HepG2 (cell line): ENCODE measurements around the gene NFATC2. TPM values are rescaled to one million over a fixed set of nuclear protein-coding genes. Genes with fewer than 3 reads are reported as not detected.

ENCODE experiments used
- ATAC-seq: fragments of 200-7000 bp; cut with Tn5 transposase; 3 replicates; pipeline ENCODE4 v1.9.1; 2020; ENCODE audit warnings: mild to moderate bottlenecking, moderate library complexity
- BruUV-seq: library from RNA; stranded (reverse); fragments of 400-500 nt; replicated peaks from 2 replicates; lab custom pipeline; 2021; lab: Mats Ljungman, UMichigan
- CTCF ChIA-PET: fragments of 300-600 bp; formaldehyde crosslinking; extraction: SDS; loops from one replicate; lab custom pipeline; 2021; ENCODE audit warnings: low total read pairs, inconsistent platforms, low intra/inter-chr PET ratio; lab: Yijun Ruan, JAX
- POLR2A ChIA-PET: fragments of 350-600 bp; sonication (Branson Sonifier 250); formaldehyde crosslinking; loops from one replicate; lab custom pipeline; 2020; ENCODE audit warnings: antibody characterized with exemption, inconsistent platforms; lab: Yijun Ruan, JAX
- DNase-seq: peaks from one replicate; pipeline ENCODE4 v3.0.0-alpha.2; 2015; ENCODE audit warnings: low spot score
- FAIRE-seq: peaks from 3 replicates; lab custom pipeline; 2011; peaks lifted over from hg19 to GRCh38; lab: Jason Lieb, UNC
- H2AFZ ChIP-seq: one replicate; pipeline ENCODE4 v1.6.1; 2011; ENCODE audit warnings: low read length, inconsistent platforms
- H3K27ac ChIP-seq: fragments of 300-600 bp; 3 replicates; pipeline ENCODE4 v1.8.0; 2011; ENCODE audit warnings: mixed run types, mild to moderate bottlenecking, mixed read lengths, low read length, inconsistent platforms; ENCODE audit not compliant: insufficient read depth; ENCODE audit errors: extremely low read length
- H3K27me3 ChIP-seq, 2 experiments: fragments of 200-600 bp in 1 of 2; 2 replicates in 1 of 2; 3 replicates in 1 of 2; pipeline versions ENCODE4 v1.6.0 to v1.8.0; 2011; ENCODE audit warnings: low read length in 2 of 2, mild to moderate bottlenecking in 2 of 2, moderate library complexity in 2 of 2, inconsistent platforms in 1 of 2; ENCODE audit not compliant: insufficient read depth in 2 of 2, control insufficient read depth in 1 of 2
- H3K36me3 ChIP-seq, 2 experiments: fragments of 200-600 bp in 1 of 2; replicated peaks in 1 of 2; 2 replicates in 1 of 2; 3 replicates in 1 of 2; pipeline versions ENCODE4 v1.5.1 to v1.8.0; 2011; ENCODE audit warnings: low read length in 2 of 2, inconsistent platforms in 1 of 2; ENCODE audit not compliant: insufficient read depth in 2 of 2, control insufficient read depth in 1 of 2
- H3K4me1 ChIP-seq: 2 replicates; pipeline ENCODE4 v1.5.1; 2012; ENCODE audit warnings: low read length, inconsistent platforms; ENCODE audit not compliant: insufficient read depth
- H3K4me2 ChIP-seq: 2 replicates; pipeline ENCODE4 v1.6.0; 2011; ENCODE audit warnings: low read depth, low read length, inconsistent platforms
- H3K4me3 ChIP-seq, 3 experiments: fragments of 200-600 bp in 1 of 3; sonication (generic), shearing (Covaris generic) in 1 of 3; replicated peaks in 1 of 3; 2 replicates each; pipeline ENCODE4 v1.5.1; 2011 to 2016; ENCODE audit warnings: low read length in 3 of 3, inconsistent platforms in 2 of 3, low read depth in 2 of 3, mild to moderate bottlenecking in 2 of 3, control low read depth in 1 of 3, mixed read lengths in 1 of 3; ENCODE audit not compliant: insufficient read depth in 1 of 3
- H3K79me2 ChIP-seq: one replicate; pipeline ENCODE4 v1.6.1; 2011; ENCODE audit warnings: low read length, inconsistent platforms; ENCODE audit not compliant: insufficient read depth
- H3K9ac ChIP-seq: 2 replicates; pipeline ENCODE4 v1.6.0; 2011; ENCODE audit warnings: mild to moderate bottlenecking, low read depth, low read length, inconsistent platforms; ENCODE audit not compliant: insufficient read depth
- H3K9me3 ChIP-seq: 2 replicates; pipeline ENCODE4 v1.5.1; 2012; ENCODE audit warnings: mild to moderate bottlenecking, low read length
- H4K20me1 ChIP-seq: 2 replicates; pipeline ENCODE4 v1.6.0; 2011; ENCODE audit warnings: inconsistent platforms, mild to moderate bottlenecking, low read length, moderate library complexity; ENCODE audit not compliant: insufficient read depth
- ARHGAP35 ChIP-seq: sonication (generic); formaldehyde crosslinking; IDR thresholded peaks from 2 replicates; pipeline ENCODE4 v1.9.0; 2022; ENCODE audit warnings: mild to moderate bottlenecking, inconsistent platforms, moderate library complexity, missing genetic modification reagents, borderline replicate concordance
- ARID5B ChIP-seq: IDR thresholded peaks from 2 replicates; pipeline ENCODE4 v1.4.0; 2020; ENCODE audit warnings: mild to moderate bottlenecking, missing genetic modification reagents
- BORCS8-MEF2B ChIP-seq: sonication (generic); formaldehyde crosslinking; IDR thresholded peaks from 2 replicates; pipeline ENCODE4 v1.8.0; 2022; ENCODE audit warnings: mild to moderate bottlenecking, missing genetic modification reagents
- JDP2 ChIP-seq: sonication (generic); formaldehyde crosslinking; IDR thresholded peaks from 2 replicates; pipeline ENCODE4 v1.8.1; 2022; ENCODE audit warnings: missing genetic modification reagents, borderline replicate concordance
- KMT2A ChIP-seq: sonication (generic); formaldehyde crosslinking; IDR thresholded peaks from 2 replicates; pipeline ENCODE4 v1.4.0; 2020; ENCODE audit warnings: missing genetic modification reagents
- MBD4 ChIP-seq: IDR thresholded peaks from 2 replicates; pipeline ENCODE4 v1.6.1; 2012; ENCODE audit warnings: low read length, inconsistent platforms, borderline replicate concordance
- POGK ChIP-seq: sonication (generic); formaldehyde crosslinking; conservative IDR thresholded peaks from 2 replicates; pipeline ENCODE4 v1.8.0; 2022; ENCODE audit warnings: mild to moderate bottlenecking, moderate library complexity, missing genetic modification reagents
- RAD21 ChIP-seq: fragments of 450-650 bp; formaldehyde crosslinking; IDR thresholded peaks from 2 replicates; pipeline ENCODE4 v1.5.0; 2020; ENCODE audit warnings: mild to moderate bottlenecking
- SMARCE1 ChIP-seq: fragments of 450-650 bp; IDR thresholded peaks from 2 replicates; pipeline ENCODE4 v1.6.1; 2017; ENCODE audit warnings: borderline replicate concordance
- SNRNP70 ChIP-seq: fragments of 200-400 bp; formaldehyde crosslinking; IDR thresholded peaks from 2 replicates; pipeline ENCODE4 v1.6.1; 2017; ENCODE audit warnings: mild to moderate bottlenecking, low read depth, low read length, moderate library complexity
- TRIM24 ChIP-seq: sonication (generic); formaldehyde crosslinking; IDR thresholded peaks from 2 replicates; pipeline ENCODE4 v1.8.0; 2022; ENCODE audit warnings: mild to moderate bottlenecking, missing genetic modification reagents
- ZBTB20 ChIP-seq: sonication (generic); formaldehyde crosslinking; IDR thresholded peaks from 2 replicates; pipeline ENCODE4 v1.8.1; 2023; ENCODE audit warnings: missing genetic modification reagents, low read depth, mild to moderate bottlenecking, borderline replicate concordance
- ZNF230 ChIP-seq: sonication (generic); formaldehyde crosslinking; IDR thresholded peaks from 2 replicates; pipeline ENCODE4 v1.4.0; 2020; ENCODE audit warnings: mild to moderate bottlenecking, missing genetic modification reagents
- ZNF292 ChIP-seq: sonication (generic); formaldehyde crosslinking; IDR thresholded peaks from 2 replicates; pipeline ENCODE4 v1.8.1; 2022; ENCODE audit warnings: mild to moderate bottlenecking, low read depth, missing genetic modification reagents, borderline replicate concordance
- ZNF432 ChIP-seq: sonication (generic); formaldehyde crosslinking; IDR thresholded peaks from 2 replicates; pipeline ENCODE4 v1.5.0; 2020; ENCODE audit warnings: missing genetic modification reagents, mild to moderate bottlenecking, borderline replicate concordance
- ZNF567 ChIP-seq: sonication (generic); formaldehyde crosslinking; IDR thresholded peaks from 2 replicates; pipeline ENCODE4 v1.8.1; 2023; ENCODE audit warnings: mild to moderate bottlenecking, missing genetic modification reagents, borderline replicate concordance
- ZNF672 ChIP-seq: sonication (generic); formaldehyde crosslinking; IDR thresholded peaks from 2 replicates; pipeline ENCODE4 v1.8.1; 2022; ENCODE audit warnings: missing genetic modification reagents
- ZNF75D ChIP-seq: sonication (generic); formaldehyde crosslinking; IDR thresholded peaks from 2 replicates; pipeline ENCODE4 v1.8.1; 2023; ENCODE audit warnings: missing genetic modification reagents, mild to moderate bottlenecking, borderline replicate concordance
- WGBS: methylation state at CpG from one replicate; pipeline ENCODE4 v1.1.6; 2017; ENCODE audit warnings: low lambda C conversion rate; 5-methylcytosine and 5-hydroxymethylcytosine counted together
- in situ Hi-C: cut with HindIII; loops from 2 replicates; pipeline ENCODE4 v1.10.0; 2017; ENCODE audit warnings: low pct_unique_long_range_greater_than_20kb; ENCODE audit not compliant: extremely low pct_ligation_motif_present
- intact Hi-C: fragments of 100-400 bp; cut with micrococcal nuclease; formaldehyde crosslinking; loops from one replicate; pipeline ENCODE4 v1.10.0; 2022; ENCODE audit not compliant: unreplicated experiment
- polyA plus RNA-seq, 8 experiments: library from polyadenylated mRNA; depleted of rRNA in 3 of 8; stranded (reverse) in 7 of 8; unstranded in 1 of 8; fragments of >200 nt; fragmentation: Illumina TruSeq in 4 of 8; extraction: Trizol in 4 of 8; gene quantifications; 2 replicates each; pipeline versions ENCODE4 v1.2.1 to v1.2.3, GENCODE V29; 2011 to 2016; ENCODE audit warnings: low read depth in 4 of 8, missing spikeins in 1 of 8, mixed read lengths in 1 of 8; ENCODE audit not compliant: insufficient read depth in 1 of 8
- total RNA-seq, 5 experiments: library from RNA; depleted of rRNA; stranded (reverse); fragments of >200 nt; fragmentation: Illumina TruSeq; extraction: Trizol; gene quantifications; 2 replicates each; pipeline ENCODE4 v1.2.3, GENCODE V29; 2016; ENCODE audit warnings: low read depth in 1 of 5
- TF ChIP-seq, protein P1 (sequence below): sonication (generic); formaldehyde crosslinking; IDR thresholded peaks from 2 replicates; pipeline ENCODE4 v1.9.0; 2022; ENCODE audit warnings: low read depth, missing genetic modification reagents

Gene NFATC2
- total and polyA plus RNA-seq, 2 of the 13 experiments (the other 11 are each of a cell fraction or from before 2014, with no cell fraction given), result 1.9 to 3.3 TPM

GRCh38 chr20:51374456-51374830, 168.1 kb downstream of the NFATC2 start:
- no peaks in the 10 kb centered on the region for H4K20me1 ChIP-seq
- no peak overlapping the region for H3K9ac ChIP-seq
- H3K4me3 ChIP-seq, result no peak overlapping the region
- BruUV-seq, result no TSS peak
- no peak for DNase-seq
- no peak for ATAC-seq
- H3K36me3 ChIP-seq, result no peaks in the 10 kb centered on the region
- H3K27ac ChIP-seq, result no peak overlapping the region
- intact Hi-C loops, result loop anchor here (5.0 kb wide), 1 partner anchor 593 kb away; no protein-coding TSS in a partner anchor
- H3K4me1 ChIP-seq, result no peaks in the 10 kb centered on the region
- TF ChIP-seq KMT2A, result no peak
- TF ChIP-seq POGK (CRISPR knock-in tag), result no peak
- TF ChIP-seq, protein P1, sequence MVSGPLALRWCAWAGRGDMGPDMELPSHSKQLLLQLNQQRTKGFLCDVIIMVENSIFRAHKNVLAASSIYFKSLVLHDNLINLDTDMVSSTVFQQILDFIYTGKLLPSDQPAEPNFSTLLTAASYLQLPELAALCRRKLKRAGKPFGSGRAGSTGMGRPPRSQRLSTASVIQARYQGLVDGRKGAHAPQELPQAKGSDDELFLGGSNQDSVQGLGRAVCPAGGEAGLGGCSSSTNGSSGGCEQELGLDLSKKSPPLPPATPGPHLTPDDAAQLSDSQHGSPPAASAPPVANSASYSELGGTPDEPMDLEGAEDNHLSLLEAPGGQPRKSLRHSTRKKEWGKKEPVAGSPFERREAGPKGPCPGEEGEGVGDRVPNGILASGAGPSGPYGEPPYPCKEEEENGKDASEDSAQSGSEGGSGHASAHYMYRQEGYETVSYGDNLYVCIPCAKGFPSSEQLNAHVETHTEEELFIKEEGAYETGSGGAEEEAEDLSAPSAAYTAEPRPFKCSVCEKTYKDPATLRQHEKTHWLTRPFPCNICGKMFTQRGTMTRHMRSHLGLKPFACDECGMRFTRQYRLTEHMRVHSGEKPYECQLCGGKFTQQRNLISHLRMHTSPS, result no peak
- no peak for TF ChIP-seq ZNF567 (CRISPR knock-in tag)
- TF ChIP-seq ZNF292, result no peak
- no peak for TF ChIP-seq JDP2
- no peak for TF ChIP-seq RAD21 (CRISPR knock-in tag)
- TF ChIP-seq ZNF230 (CRISPR knock-in tag), result no peak
- no peak for TF ChIP-seq ZNF672 (CRISPR knock-in tag)
- TF ChIP-seq TRIM24, result no peak
- no peak for TF ChIP-seq ZBTB20
- no peak for TF ChIP-seq BORCS8-MEF2B (CRISPR knock-in tag)
- no peak for TF ChIP-seq ARID5B (CRISPR knock-in tag)
- TF ChIP-seq ARHGAP35 (CRISPR knock-in tag), result no peak
- no peak for TF ChIP-seq MBD4
- TF ChIP-seq SMARCE1, result no peak
- TF ChIP-seq ZNF432 (CRISPR knock-in tag), result no peak
- TF ChIP-seq SNRNP70, result no peak
- no peak for TF ChIP-seq ZNF75D (CRISPR knock-in tag)
- POLR2A ChIA-PET, result no interaction called here
- no peaks in the 10 kb centered on the region for H3K79me2 ChIP-seq
- in situ Hi-C loops, result loop anchor here (5.0 kb wide), 2 partner anchors 218 to 708 kb away; no protein-coding TSS in a partner anchor
- H3K9me3 ChIP-seq, result no peaks in the 10 kb centered on the region
- no peak overlapping the region for H2AFZ ChIP-seq
- peaks cover 0 to 21% of the 10 kb centered on the region in 2 experiments; a peak in 1 of 5 replicates for H3K27me3 ChIP-seq
- WGBS, result 25% methylated on average over 4 of the region's 4 CpGs
- H3K4me2 ChIP-seq, result no peak overlapping the region
- CTCF ChIA-PET, result interaction anchor here (2.2 kb wide), 1 partner anchor 250 kb away, joined by 5 read pairs; no protein-coding TSS in a partner anchor
- no peak for FAIRE-seq
